KG1 (cell line): ENCODE data around the gene GMPR2.
"Not testable (repeated sequence)": the region's sequence is repeated elsewhere in the genome, so short reads cannot be mapped to it uniquely, and the experiment has no call there.

Experiments used
- DNase-seq: peaks from one replicate; lab custom pipeline; 2025; lab: John Stamatoyannopoulos, UW

Gene GMPR2

GRCh38 chr14:24202538-24202937, 30.2 kb upstream of the GMPR2 start:
- DNase-seq: not testable (repeated sequence)

- not testable (repeated sequence) for DNase-seq
These were observed 29.4 kb upstream of the GMPR2 start for GRCh38 chr14:24203249-24203886.

GRCh38 chr14:24204163-24205146, 28.3 kb upstream of the GMPR2 start:
- no peak for DNase-seq

- no peak for DNase-seq
These were observed 26.2 kb upstream of the GMPR2 start for GRCh38 chr14:24206260-24207103.

GRCh38 chr14:24207104-24207551, 25.6 kb upstream of the GMPR2 start:
- no peak for DNase-seq

- DNase-seq: no peak
These were observed 25.1 kb upstream of the GMPR2 start for GRCh38 chr14:24207625-24208024.

GRCh38 chr14:24211311-24211710, 21.4 kb upstream of the GMPR2 start:
- DNase-seq: no peak

- peak; percentile 97 for DNase-seq
These were observed 19.5 kb upstream of the GMPR2 start, which contains the start of gene CHMP4A for GRCh38 chr14:24212924-24213865. CHMP4A (minus strand) TSS chr14:24213488; CDS start chr14:24213439, 49 bp downstream.

- DNase-seq: no peak
These were observed 18.7 kb upstream of the GMPR2 start for GRCh38 chr14:24213866-24214662.

GRCh38 chr14:24215495-24216344, 17.0 kb upstream of the GMPR2 start, which contains the start of gene MDP1:
MDP1 (minus strand) TSS chr14:24216066; CDS start chr14:24215955, 111 bp downstream.
- DNase-seq: peak; percentile 74

- no peak for DNase-seq
These were observed 16.4 kb upstream of the GMPR2 start for GRCh38 chr14:24216345-24216699.

GRCh38 chr14:24216876-24217275, 15.9 kb upstream of the GMPR2 start:
- DNase-seq: not testable (repeated sequence)

GRCh38 chr14:24219080-24219479, 13.6 kb upstream of the GMPR2 start:
- no peak for DNase-seq

GRCh38 chr14:24219521-24219920, 13.2 kb upstream of the GMPR2 start:
- DNase-seq: no peak

GRCh38 chr14:24222987-24223386, 9.7 kb upstream of the GMPR2 start:
- not testable (repeated sequence) for DNase-seq

- no peak for DNase-seq
These were observed 8.1 kb upstream of the GMPR2 start for GRCh38 chr14:24224618-24225071.

- DNase-seq: no peak
These were observed 6.3 kb upstream of the GMPR2 start for GRCh38 chr14:24226473-24226872.

- DNase-seq: no peak
These were observed 3.8 kb upstream of the GMPR2 start for GRCh38 chr14:24228902-24229301.
